DOHH2 (cell line): ENCODE results near the gene ADPRS.

Experiments
- H3F3A ChIP-seq: fragments of 200-600 bp; sonication (generic), shearing (Covaris generic); 2 replicates; pipeline ENCODE4 v1.6.0; 2016; ENCODE audit warnings: antibody characterized with exemption, mild to moderate bottlenecking; ENCODE audit not compliant: control insufficient read depth, insufficient read depth
- H3K27ac ChIP-seq: fragments of 200-600 bp; sonication (generic); 2 replicates; pipeline ENCODE4 v1.5.1; 2014; ENCODE audit warnings: low read depth, mild to moderate bottlenecking, low read length, moderate library complexity
- H3K27me3 ChIP-seq: fragments of 200-600 bp; sonication (generic); 2 replicates; pipeline ENCODE4 v1.6.1; 2014; ENCODE audit warnings: mild to moderate bottlenecking, low read length, mixed read lengths; ENCODE audit not compliant: control insufficient read depth
- H3K36me3 ChIP-seq: fragments of 200-600 bp; sonication (generic); 2 replicates; pipeline ENCODE4 v1.6.1; 2014; ENCODE audit warnings: mild to moderate bottlenecking, low read length, moderate library complexity, mixed read lengths; ENCODE audit not compliant: control insufficient read depth
- H3K4me1 ChIP-seq: fragments of 200-600 bp; sonication (generic); 2 replicates; pipeline ENCODE4 v1.6.1; 2014; ENCODE audit warnings: mild to moderate bottlenecking, low read length, mixed read lengths; ENCODE audit not compliant: control insufficient read depth
- H3K4me2 ChIP-seq: fragments of 200-600 bp; sonication (generic); 2 replicates; pipeline ENCODE4 v1.6.0; 2014; ENCODE audit warnings: mild to moderate bottlenecking, low read length, moderate library complexity
- H3K4me3 ChIP-seq: fragments of 200-600 bp; sonication (generic); 2 replicates; pipeline ENCODE4 v1.5.1; 2014; ENCODE audit warnings: mild to moderate bottlenecking, low read length, mixed read lengths
- H3K79me2 ChIP-seq: fragments of 200-600 bp; sonication (generic); 2 replicates; pipeline ENCODE4 v1.6.1; 2014; ENCODE audit warnings: mild to moderate bottlenecking, low read length, mixed read lengths; ENCODE audit not compliant: control insufficient read depth
- H3K9me2 ChIP-seq: fragments of 200-600 bp; sonication (generic); replicated peaks from 2 replicates; pipeline ENCODE4 v1.6.1; 2014; ENCODE audit warnings: mild to moderate bottlenecking, low read length, mixed read lengths; ENCODE audit not compliant: control insufficient read depth
- H3K9me3 ChIP-seq: fragments of 200-600 bp; sonication (generic); 2 replicates; pipeline ENCODE4 v1.6.1; 2014; ENCODE audit warnings: antibody characterized with exemption, low read length, mixed read lengths; ENCODE audit not compliant: control insufficient read depth, insufficient read depth
- H4K20me1 ChIP-seq: fragments of 200-600 bp; sonication (generic); 2 replicates; pipeline ENCODE4 v1.6.0; 2014; ENCODE audit warnings: low read depth, mild to moderate bottlenecking, antibody characterized with exemption, low read length, moderate library complexity; ENCODE audit not compliant: control insufficient read depth, insufficient read depth
- EZH2phosphoT487 ChIP-seq: fragments of 200-600 bp; sonication (generic); IDR thresholded peaks from 2 replicates; pipeline ENCODE4 v1.6.1; 2017; ENCODE audit warnings: borderline replicate concordance, mild to moderate bottlenecking, antibody characterized with exemption, low read length, moderate library complexity, mixed read lengths
- TF ChIP-seq, protein P1 (sequence below): fragments of 200-600 bp; sonication (generic); IDR thresholded peaks from one replicate; pipeline ENCODE4 v1.5.1; 2014; ENCODE audit warnings: antibody characterized with exemption, mild to moderate bottlenecking, low read depth, low read length; ENCODE audit not compliant: poor library complexity, severe bottlenecking

The ADPRS gene

DNA sequence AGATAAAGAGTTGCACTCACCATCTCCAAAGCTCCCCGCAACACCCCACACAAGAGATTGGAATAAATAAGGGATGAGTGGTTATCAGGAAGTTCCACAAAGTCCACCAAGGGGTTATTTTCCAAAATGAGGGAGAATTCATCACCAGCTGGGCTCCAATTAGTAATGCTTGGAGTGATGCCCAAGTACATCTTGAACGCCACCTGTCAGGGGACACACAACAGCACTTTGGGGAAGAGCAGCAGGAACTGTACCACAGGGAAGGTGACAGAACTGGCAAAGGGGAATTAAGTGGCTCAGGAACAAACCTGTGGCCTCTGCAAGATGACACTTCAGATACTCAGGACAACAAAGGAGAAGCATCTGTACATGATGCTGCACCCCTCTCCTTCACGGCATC lies 49.1 kb downstream of the ADPRS start:
- Histone ChIP-seq H3K27me3 (no peaks in the 10 kb centered on the region), H3F3A (no peaks in the 10 kb centered on the region), H3K9me2 (no peaks in the 10 kb centered on the region), H3K27ac (no peak overlapping the region), H3K4me1 (no peaks in the 10 kb centered on the region), H3K4me3 (no peak overlapping the region), H4K20me1 (no peaks in the 10 kb centered on the region), H3K36me3 (peaks cover 41% of the 10 kb centered on the region), H3K79me2 (peaks cover 24% of the 10 kb centered on the region), H3K9me3 (no peaks in the 10 kb centered on the region), H3K4me2 (no peak overlapping the region)
- TF ChIP-seq, protein P1, sequence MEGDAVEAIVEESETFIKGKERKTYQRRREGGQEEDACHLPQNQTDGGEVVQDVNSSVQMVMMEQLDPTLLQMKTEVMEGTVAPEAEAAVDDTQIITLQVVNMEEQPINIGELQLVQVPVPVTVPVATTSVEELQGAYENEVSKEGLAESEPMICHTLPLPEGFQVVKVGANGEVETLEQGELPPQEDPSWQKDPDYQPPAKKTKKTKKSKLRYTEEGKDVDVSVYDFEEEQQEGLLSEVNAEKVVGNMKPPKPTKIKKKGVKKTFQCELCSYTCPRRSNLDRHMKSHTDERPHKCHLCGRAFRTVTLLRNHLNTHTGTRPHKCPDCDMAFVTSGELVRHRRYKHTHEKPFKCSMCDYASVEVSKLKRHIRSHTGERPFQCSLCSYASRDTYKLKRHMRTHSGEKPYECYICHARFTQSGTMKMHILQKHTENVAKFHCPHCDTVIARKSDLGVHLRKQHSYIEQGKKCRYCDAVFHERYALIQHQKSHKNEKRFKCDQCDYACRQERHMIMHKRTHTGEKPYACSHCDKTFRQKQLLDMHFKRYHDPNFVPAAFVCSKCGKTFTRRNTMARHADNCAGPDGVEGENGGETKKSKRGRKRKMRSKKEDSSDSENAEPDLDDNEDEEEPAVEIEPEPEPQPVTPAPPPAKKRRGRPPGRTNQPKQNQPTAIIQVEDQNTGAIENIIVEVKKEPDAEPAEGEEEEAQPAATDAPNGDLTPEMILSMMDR: no peak
- TF ChIP-seq EZH2phosphoT487: no peak

DNA sequence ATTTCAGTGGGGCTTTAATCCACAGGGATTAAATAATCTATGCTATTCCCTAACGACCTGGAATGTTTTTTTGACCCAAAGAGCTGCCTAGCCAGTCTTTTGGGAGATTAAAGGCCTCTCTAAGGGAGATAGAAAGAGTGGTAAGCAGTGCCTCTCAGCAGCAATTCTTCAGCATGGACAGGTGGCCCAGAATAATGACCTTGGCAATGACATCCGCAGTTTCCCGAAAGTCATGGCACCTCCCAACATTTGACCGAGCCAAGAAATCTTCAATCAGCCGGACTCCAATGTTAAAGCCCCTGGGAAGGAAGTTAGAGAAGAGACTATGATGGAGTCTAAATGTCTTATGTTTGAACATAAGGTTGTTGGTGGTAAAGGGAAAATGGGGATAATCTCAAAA lies 50.8 kb downstream of the ADPRS start:
- Histone ChIP-seq H3K4me1 (no peaks in the 10 kb centered on the region), H3K9me2 (no peaks in the 10 kb centered on the region), H3F3A (no peaks in the 10 kb centered on the region), H4K20me1 (no peaks in the 10 kb centered on the region), H3K27ac (no peak overlapping the region), H3K4me3 (no peak overlapping the region), H3K79me2 (peaks cover 39% of the 10 kb centered on the region), H3K27me3 (no peaks in the 10 kb centered on the region), H3K4me2 (no peak overlapping the region), H3K36me3 (peaks cover 46% of the 10 kb centered on the region), H3K9me3 (no peaks in the 10 kb centered on the region)
- TF ChIP-seq, protein P1: no peak
- TF ChIP-seq EZH2phosphoT487: no peak

DNA sequence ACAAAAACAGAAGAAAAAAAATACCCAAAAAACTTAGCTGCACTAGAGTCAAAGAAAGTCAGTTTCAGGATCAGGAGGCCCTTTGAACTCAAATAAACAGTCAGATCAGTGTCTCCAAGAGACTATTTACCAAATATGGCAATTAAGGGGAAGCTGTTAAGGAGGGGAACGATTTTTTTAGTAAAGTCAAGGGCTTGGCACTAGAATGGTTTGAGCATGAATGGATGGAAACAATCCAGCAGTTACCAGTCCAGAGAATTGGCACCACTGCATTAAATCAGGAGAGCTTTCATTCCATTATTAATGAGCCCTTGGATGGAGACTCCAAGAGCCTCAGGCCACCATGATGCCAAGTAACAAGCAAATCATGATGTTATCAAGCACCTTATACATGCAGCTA lies 53.4 kb downstream of the ADPRS start:
- Histone ChIP-seq H3K79me2 (peaks cover 55% of the 10 kb centered on the region), H3K4me2 (no peak overlapping the region), H4K20me1 (no peaks in the 10 kb centered on the region), H3K36me3 (peaks cover 41% of the 10 kb centered on the region), H3K4me3 (no peak overlapping the region), H3K9me3 (no peaks in the 10 kb centered on the region), H3K27me3 (no peaks in the 10 kb centered on the region), H3F3A (no peaks in the 10 kb centered on the region), H3K4me1 (no peaks in the 10 kb centered on the region), H3K27ac (no peak overlapping the region), H3K9me2 (no peaks in the 10 kb centered on the region)
- no peak for TF ChIP-seq EZH2phosphoT487
- TF ChIP-seq, protein P1: no peak

DNA sequence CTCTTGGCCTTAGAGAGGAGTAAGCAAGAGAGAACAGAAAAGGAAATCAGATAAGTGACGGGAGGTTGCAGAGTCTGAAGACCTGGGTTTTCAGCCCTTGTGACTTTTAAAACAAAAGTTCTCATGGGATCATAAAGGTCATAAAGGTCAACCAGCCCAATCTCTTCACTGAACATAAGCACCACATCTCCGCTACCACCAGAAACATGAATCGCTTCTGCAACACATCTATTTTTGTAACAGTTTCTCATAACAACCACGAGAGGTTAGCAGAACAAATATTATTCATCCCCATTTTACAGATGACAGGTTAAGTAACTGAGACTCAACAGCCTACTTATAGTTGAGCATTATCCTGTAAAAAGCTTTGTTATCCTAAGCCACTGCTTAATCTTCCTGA lies 54.7 kb downstream of the ADPRS start:
- Histone ChIP-seq H3K4me2 (no peak overlapping the region), H3K4me1 (peaks cover 9% of the 10 kb centered on the region), H4K20me1 (no peaks in the 10 kb centered on the region), H3K27me3 (no peaks in the 10 kb centered on the region), H3K79me2 (peaks cover 68% of the 10 kb centered on the region), H3K36me3 (peaks cover 30% of the 10 kb centered on the region), H3K27ac (no peak overlapping the region), H3K9me3 (no peaks in the 10 kb centered on the region), H3F3A (no peaks in the 10 kb centered on the region), H3K9me2 (no peaks in the 10 kb centered on the region), H3K4me3 (no peak overlapping the region)
- TF ChIP-seq, protein P1: no peak
- no peak for TF ChIP-seq EZH2phosphoT487
